Measurements from ENCODE around the gene SSPN. TPM values are rescaled to one million over a fixed set of nuclear protein-coding genes. Genes with fewer than 3 reads are reported as not detected.

SSPN gene
- polyA plus RNA-seq, 1 donor: 106 TPM

GRCh38 chr12:26187014-26187798 lies 8.2 kb upstream of the SSPN start:
- DNase-seq (ENCODE audit: low read depth): no peak

- DNase-seq (ENCODE audit: low read depth): no peak
These were observed 7.2 kb upstream of the SSPN start for GRCh38 chr12:26188127-26188526.

GRCh38 chr12:26188641-26189040 lies 6.7 kb upstream of the SSPN start:
- no peak for DNase-seq (ENCODE audit: low read depth)

- no peak for DNase-seq (ENCODE audit: low read depth)
These were observed 3.2 kb upstream of the SSPN start for GRCh38 chr12:26192142-26192541.

GRCh38 chr12:26193539-26193938 lies 1.8 kb upstream of the SSPN start:
- no peak for DNase-seq (ENCODE audit: low read depth)

GRCh38 chr12:26195641-26196420 lies 458 bp downstream of the SSPN start:
- DNase-seq (ENCODE audit: low read depth): no peak

GRCh38 chr12:26196421-26196716 lies 996 bp downstream of the SSPN start:
- no peak for DNase-seq (ENCODE audit: low read depth)

- no peak for DNase-seq (ENCODE audit: low read depth)
These were observed 2.5 kb downstream of the SSPN start for GRCh38 chr12:26197832-26198231.

GRCh38 chr12:26198742-26199141 lies 3.4 kb downstream of the SSPN start:
- no peak for DNase-seq (ENCODE audit: low read depth)

- DNase-seq (ENCODE audit: low read depth): no peak
These were observed 7.9 kb downstream of the SSPN start for GRCh38 chr12:26203167-26203780.

GRCh38 chr12:26204612-26205289 lies 9.4 kb downstream of the SSPN start:
- no peak for DNase-seq (ENCODE audit: low read depth)

- DNase-seq (ENCODE audit: low read depth): no peak
These were observed 9.9 kb downstream of the SSPN start for GRCh38 chr12:26205298-26205697.

- no peak for DNase-seq (ENCODE audit: low read depth)
These were observed 10.6 kb downstream of the SSPN start for GRCh38 chr12:26205941-26206340.

GRCh38 chr12:26211331-26211730 lies 16.0 kb downstream of the SSPN start:
- no peak for DNase-seq (ENCODE audit: low read depth)

- DNase-seq (ENCODE audit: low read depth): no peak
These were observed 17.0 kb downstream of the SSPN start for GRCh38 chr12:26212396-26212795.

- DNase-seq (ENCODE audit: low read depth): no peak
These were observed 17.6 kb downstream of the SSPN start for GRCh38 chr12:26212988-26213387.

- no peak for DNase-seq (ENCODE audit: low read depth)
These were observed 18.7 kb downstream of the SSPN start for GRCh38 chr12:26214121-26214520.

GRCh38 chr12:26219736-26220135 lies 24.4 kb downstream of the SSPN start:
- no peak for DNase-seq (ENCODE audit: low read depth)

GRCh38 chr12:26224657-26225056 lies 29.3 kb downstream of the SSPN start:
- DNase-seq (ENCODE audit: low read depth): no peak

- no peak for DNase-seq (ENCODE audit: low read depth)
These were observed 30.7 kb downstream of the SSPN start for GRCh38 chr12:26226122-26226521.

- no peak for DNase-seq (ENCODE audit: low read depth)
These were observed 31.4 kb downstream of the SSPN start for GRCh38 chr12:26226629-26227360.

- DNase-seq (ENCODE audit: low read depth): no peak
These were observed 32.0 kb downstream of the SSPN start for GRCh38 chr12:26227361-26227745.
